GM04504 (cell line): Measurements from ENCODE around the gene DNAJB6.

ENCODE experiments used
- DNase-seq: peaks from one replicate; pipeline ENCODE4 v3.0.0-alpha.2; 2012; ENCODE audit warnings: low read depth

DNAJB6 gene

GRCh38 chr7:157409753-157410727 lies 73.2 kb downstream of the DNAJB6 start:
- DNase-seq: no peak

- no peak for DNase-seq
Measured at GRCh38 chr7:157410831-157411556, 74.2 kb downstream of the DNAJB6 start.

- no peak for DNase-seq
Measured at GRCh38 chr7:157411580-157411979, 74.8 kb downstream of the DNAJB6 start.

GRCh38 chr7:157412021-157412443 lies 75.2 kb downstream of the DNAJB6 start:
- DNase-seq: no peak

- DNase-seq: no peak
Measured at GRCh38 chr7:157412491-157413180, 75.8 kb downstream of the DNAJB6 start.

- DNase-seq: no peak
Measured at GRCh38 chr7:157413881-157414701, 77.3 kb downstream of the DNAJB6 start.

GRCh38 chr7:157414702-157415096 lies 77.9 kb downstream of the DNAJB6 start:
- no peak for DNase-seq

- no peak for DNase-seq
Measured at GRCh38 chr7:157415486-157415885, 78.7 kb downstream of the DNAJB6 start.

GRCh38 chr7:157416011-157416410 lies 79.2 kb downstream of the DNAJB6 start:
- DNase-seq: no peak

- DNase-seq: no peak
Measured at GRCh38 chr7:157418204-157419034, 81.6 kb downstream of the DNAJB6 start.

- DNase-seq: no peak
Measured at GRCh38 chr7:157419035-157419293, 82.2 kb downstream of the DNAJB6 start.

GRCh38 chr7:157422279-157422678 lies 85.5 kb downstream of the DNAJB6 start:
- DNase-seq: no peak

GRCh38 chr7:157423348-157423747 lies 86.5 kb downstream of the DNAJB6 start:
- DNase-seq: no peak

- no peak for DNase-seq
Measured at GRCh38 chr7:157423886-157424565, 87.2 kb downstream of the DNAJB6 start.

GRCh38 chr7:157425137-157425731 lies 88.4 kb downstream of the DNAJB6 start:
- no peak for DNase-seq

- DNase-seq: no peak
Measured at GRCh38 chr7:157425761-157426160, 89.0 kb downstream of the DNAJB6 start.

GRCh38 chr7:157426463-157427301 lies 89.9 kb downstream of the DNAJB6 start:
- DNase-seq: no peak

- no peak for DNase-seq
Measured at GRCh38 chr7:157427811-157428553, 91.2 kb downstream of the DNAJB6 start.
